HepG2 (cell line): ENCODE measurements around the gene PLD2. TPM values are rescaled to one million over a fixed set of nuclear protein-coding genes. Genes with fewer than 3 reads are reported as not detected.

Source experiments
- EED ChIP-seq: sonication (generic); formaldehyde crosslinking; IDR thresholded peaks from 2 replicates; pipeline ENCODE4 v1.5.0; 2020; ENCODE audit warnings: mild to moderate bottlenecking, missing genetic modification reagents
- FOXP1 ChIP-seq, 2 experiments: fragments of 450-650 bp in 1 of 2; IDR thresholded peaks; 2 replicates each; pipeline ENCODE4 v1.6.1; 2017 to 2018; ENCODE audit warnings: antibody characterized with exemption in 1 of 2
- GZF1 ChIP-seq: sonication (generic); formaldehyde crosslinking; IDR thresholded peaks from 2 replicates; pipeline ENCODE4 v1.5.1; 2020; ENCODE audit warnings: mild to moderate bottlenecking, missing genetic modification reagents
- HNRNPUL1 ChIP-seq: fragments of 200-400 bp; formaldehyde crosslinking; IDR thresholded peaks from 2 replicates; pipeline ENCODE4 v1.6.1; 2017; ENCODE audit warnings: low read depth, mild to moderate bottlenecking, low read length, moderate library complexity
- IRX3 ChIP-seq: sonication (generic); formaldehyde crosslinking; IDR thresholded peaks from 2 replicates; pipeline ENCODE4 v1.8.1; 2023; ENCODE audit warnings: mild to moderate bottlenecking, low read depth, missing genetic modification reagents, borderline replicate concordance
- MYC ChIP-seq: sonication (generic); formaldehyde crosslinking; IDR thresholded peaks from 2 replicates; pipeline ENCODE4 v1.9.0; 2021; ENCODE audit warnings: missing genetic modification reagents, borderline replicate concordance
- PRPF4 ChIP-seq: fragments of 200-400 bp; formaldehyde crosslinking; IDR thresholded peaks from 2 replicates; pipeline ENCODE4 v1.6.1; 2016; ENCODE audit warnings: low read length, low read depth; ENCODE audit not compliant: poor library complexity, severe bottlenecking
- TAF15 ChIP-seq: fragments of 200-400 bp; formaldehyde crosslinking; IDR thresholded peaks from one replicate; pipeline ENCODE4 v1.6.1; 2018; ENCODE audit warnings: mild to moderate bottlenecking, low read depth, low read length; ENCODE audit not compliant: poor library complexity, severe bottlenecking
- ZNF12 ChIP-seq: sonication (generic); formaldehyde crosslinking; IDR thresholded peaks from 2 replicates; pipeline ENCODE4 v1.5.0; 2020; ENCODE audit warnings: missing genetic modification reagents
- ZNF550 ChIP-seq: sonication (generic); formaldehyde crosslinking; IDR thresholded peaks from 2 replicates; pipeline ENCODE4 v1.4.0; 2020; ENCODE audit warnings: mild to moderate bottlenecking, missing genetic modification reagents, borderline replicate concordance
- ZNF709 ChIP-seq: sonication (generic); formaldehyde crosslinking; IDR thresholded peaks from 2 replicates; pipeline ENCODE4 v1.5.0; 2020; ENCODE audit warnings: mild to moderate bottlenecking, missing genetic modification reagents
- ZSCAN25 ChIP-seq: sonication (generic); formaldehyde crosslinking; IDR thresholded peaks from 2 replicates; pipeline ENCODE4 v1.8.0; 2022; ENCODE audit warnings: mild to moderate bottlenecking, missing genetic modification reagents
- polyA plus RNA-seq, 8 experiments: library from polyadenylated mRNA; depleted of rRNA in 3 of 8; stranded (reverse) in 7 of 8; unstranded in 1 of 8; fragments of >200 nt; fragmentation: Illumina TruSeq in 4 of 8; extraction: Trizol in 4 of 8; gene quantifications; 2 replicates each; pipeline versions ENCODE4 v1.2.1 to v1.2.3, GENCODE V29; 2011 to 2016; ENCODE audit warnings: low read depth in 4 of 8, missing spikeins in 1 of 8, mixed read lengths in 1 of 8; ENCODE audit not compliant: insufficient read depth in 1 of 8
- total RNA-seq, 5 experiments: library from RNA; depleted of rRNA; stranded (reverse); fragments of >200 nt; fragmentation: Illumina TruSeq; extraction: Trizol; gene quantifications; 2 replicates each; pipeline ENCODE4 v1.2.3, GENCODE V29; 2016; ENCODE audit warnings: low read depth in 1 of 5
- TF ChIP-seq, protein P1 (sequence below): sonication (generic); formaldehyde crosslinking; IDR thresholded peaks from 2 replicates; pipeline ENCODE4 v1.5.0; 2020; ENCODE audit warnings: mild to moderate bottlenecking, missing genetic modification reagents, borderline replicate concordance
- TF ChIP-seq, protein P2 (sequence below): sonication (generic); formaldehyde crosslinking; IDR thresholded peaks from 2 replicates; pipeline ENCODE4 v1.8.1; 2023; ENCODE audit warnings: mild to moderate bottlenecking, missing genetic modification reagents
- TF ChIP-seq, protein P3 (sequence below), 2 experiments: sonication (generic) in 1 of 2; formaldehyde crosslinking in 1 of 2; IDR thresholded peaks; 2 replicates each; pipeline versions ENCODE4 v1.4.0 to v1.6.1; 2018 to 2020; ENCODE audit warnings: missing genetic modification reagents in 2 of 2, borderline replicate concordance in 1 of 2, low read depth in 1 of 2, mild to moderate bottlenecking in 1 of 2, missing biosample characterization in 1 of 2
- TF ChIP-seq, protein P4 (sequence below): sonication (generic); formaldehyde crosslinking; IDR thresholded peaks from 2 replicates; pipeline ENCODE4 v1.5.0; 2020; ENCODE audit warnings: missing genetic modification reagents
- TF ChIP-seq, protein P5 (sequence below): sonication (generic); formaldehyde crosslinking; IDR thresholded peaks from 2 replicates; pipeline ENCODE4 v1.4.0; 2020; ENCODE audit warnings: missing genetic modification reagents, borderline replicate concordance

PLD2 gene
- total and polyA plus RNA-seq, 2 of the 13 experiments (the other 11 are each of a cell fraction or from before 2014, with no cell fraction given), result 13.4 to 29.7 TPM

DNA sequence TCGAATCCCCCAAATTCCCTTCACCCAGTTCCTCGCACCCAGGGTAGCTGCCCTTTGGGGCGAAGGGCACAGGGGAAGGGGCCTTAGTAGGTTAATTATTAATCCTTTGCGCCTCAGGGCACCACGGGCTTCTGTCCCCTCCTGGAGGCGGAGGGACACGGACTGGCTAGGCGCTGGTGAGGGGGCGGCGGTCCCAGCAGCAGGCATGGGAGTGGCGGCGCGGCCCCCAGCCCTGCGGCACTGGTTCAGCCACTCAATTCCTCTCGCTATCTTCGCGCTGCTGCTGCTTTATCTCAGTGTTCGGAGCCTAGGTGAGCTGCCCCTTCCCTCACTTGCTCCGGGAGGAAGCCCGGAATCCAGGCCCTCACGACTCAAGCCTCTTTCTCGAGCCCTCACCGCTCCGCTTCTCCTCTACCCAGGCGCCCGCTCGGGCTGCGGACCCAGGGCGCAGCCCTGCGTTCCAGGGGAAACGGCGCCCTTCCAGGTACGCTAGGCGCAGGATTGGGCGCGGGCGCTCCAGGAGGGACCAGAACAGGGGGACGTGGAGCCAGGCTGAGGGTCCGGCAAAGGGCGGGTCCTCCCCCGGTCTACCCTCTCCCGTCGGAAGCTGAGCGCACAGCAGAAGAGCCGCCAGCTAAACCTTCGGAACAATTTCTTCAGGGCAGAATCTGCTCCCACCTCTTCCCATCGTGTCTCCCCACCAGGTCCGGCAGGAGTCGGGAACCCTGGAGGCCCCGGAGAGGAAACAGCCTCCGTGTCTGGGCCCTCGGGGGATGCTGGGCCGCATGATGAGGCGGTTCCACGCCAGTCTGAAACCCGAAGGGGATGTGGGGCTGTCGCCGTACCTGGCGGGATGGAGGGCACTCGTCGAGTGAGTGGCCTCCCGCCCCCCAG lies 17.9 kb upstream of the PLD2 start, which contains the start of gene GLTPD2 (continued):
- TF ChIP-seq, protein P1, sequence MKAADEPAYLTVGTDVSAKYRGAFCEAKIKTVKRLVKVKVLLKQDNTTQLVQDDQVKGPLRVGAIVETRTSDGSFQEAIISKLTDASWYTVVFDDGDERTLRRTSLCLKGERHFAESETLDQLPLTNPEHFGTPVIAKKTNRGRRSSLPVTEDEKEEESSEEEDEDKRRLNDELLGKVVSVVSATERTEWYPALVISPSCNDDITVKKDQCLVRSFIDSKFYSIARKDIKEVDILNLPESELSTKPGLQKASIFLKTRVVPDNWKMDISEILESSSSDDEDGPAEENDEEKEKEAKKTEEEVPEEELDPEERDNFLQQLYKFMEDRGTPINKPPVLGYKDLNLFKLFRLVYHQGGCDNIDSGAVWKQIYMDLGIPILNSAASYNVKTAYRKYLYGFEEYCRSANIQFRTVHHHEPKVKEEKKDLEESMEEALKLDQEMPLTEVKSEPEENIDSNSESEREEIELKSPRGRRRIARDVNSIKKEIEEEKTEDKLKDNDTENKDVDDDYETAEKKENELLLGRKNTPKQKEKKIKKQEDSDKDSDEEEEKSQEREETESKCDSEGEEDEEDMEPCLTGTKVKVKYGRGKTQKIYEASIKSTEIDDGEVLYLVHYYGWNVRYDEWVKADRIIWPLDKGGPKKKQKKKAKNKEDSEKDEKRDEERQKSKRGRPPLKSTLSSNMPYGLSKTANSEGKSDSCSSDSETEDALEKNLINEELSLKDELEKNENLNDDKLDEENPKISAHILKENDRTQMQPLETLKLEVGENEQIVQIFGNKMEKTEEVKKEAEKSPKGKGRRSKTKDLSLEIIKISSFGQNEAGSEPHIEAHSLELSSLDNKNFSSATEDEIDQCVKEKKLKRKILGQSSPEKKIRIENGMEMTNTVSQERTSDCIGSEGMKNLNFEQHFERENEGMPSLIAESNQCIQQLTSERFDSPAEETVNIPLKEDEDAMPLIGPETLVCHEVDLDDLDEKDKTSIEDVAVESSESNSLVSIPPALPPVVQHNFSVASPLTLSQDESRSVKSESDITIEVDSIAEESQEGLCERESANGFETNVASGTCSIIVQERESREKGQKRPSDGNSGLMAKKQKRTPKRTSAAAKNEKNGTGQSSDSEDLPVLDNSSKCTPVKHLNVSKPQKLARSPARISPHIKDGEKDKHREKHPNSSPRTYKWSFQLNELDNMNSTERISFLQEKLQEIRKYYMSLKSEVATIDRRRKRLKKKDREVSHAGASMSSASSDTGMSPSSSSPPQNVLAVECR (CRISPR knock-in tag), result no peak; the same call in 1 of the 2 replicates
- TF ChIP-seq PRPF4 (no peak), ZSCAN25 (peak; percentile 72), HNRNPUL1 (peak; percentile 82), ZNF550 (CRISPR knock-in tag) (no peak), IRX3 (CRISPR knock-in tag) (no peak), ZNF12 (no peak; the same call in 1 of the 2 replicates), GZF1 (CRISPR knock-in tag) (0 out of 2 replicates have a peak, but pooled peaks have one; percentile 51), TAF15 (peak; percentile 66), MYC (no peak; the same call in 1 of the 2 replicates), ZNF709 (CRISPR knock-in tag) (no peak; the same call in 1 of the 2 replicates), FOXP1 (IDR thresholded peaks at IDR 0.05) (no peak), FOXP1 (CRISPR knock-in tag; IDR thresholded peaks at IDR 0.05) (no peak; the same call in 1 of the 2 replicates), EED (CRISPR knock-in tag) (no peak)
- TF ChIP-seq, protein P2, sequence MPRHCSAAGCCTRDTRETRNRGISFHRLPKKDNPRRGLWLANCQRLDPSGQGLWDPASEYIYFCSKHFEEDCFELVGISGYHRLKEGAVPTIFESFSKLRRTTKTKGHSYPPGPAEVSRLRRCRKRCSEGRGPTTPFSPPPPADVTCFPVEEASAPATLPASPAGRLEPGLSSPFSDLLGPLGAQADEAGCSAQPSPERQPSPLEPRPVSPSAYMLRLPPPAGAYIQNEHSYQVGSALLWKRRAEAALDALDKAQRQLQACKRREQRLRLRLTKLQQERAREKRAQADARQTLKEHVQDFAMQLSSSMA (CRISPR knock-in tag), result no peak
- TF ChIP-seq, protein P3, sequence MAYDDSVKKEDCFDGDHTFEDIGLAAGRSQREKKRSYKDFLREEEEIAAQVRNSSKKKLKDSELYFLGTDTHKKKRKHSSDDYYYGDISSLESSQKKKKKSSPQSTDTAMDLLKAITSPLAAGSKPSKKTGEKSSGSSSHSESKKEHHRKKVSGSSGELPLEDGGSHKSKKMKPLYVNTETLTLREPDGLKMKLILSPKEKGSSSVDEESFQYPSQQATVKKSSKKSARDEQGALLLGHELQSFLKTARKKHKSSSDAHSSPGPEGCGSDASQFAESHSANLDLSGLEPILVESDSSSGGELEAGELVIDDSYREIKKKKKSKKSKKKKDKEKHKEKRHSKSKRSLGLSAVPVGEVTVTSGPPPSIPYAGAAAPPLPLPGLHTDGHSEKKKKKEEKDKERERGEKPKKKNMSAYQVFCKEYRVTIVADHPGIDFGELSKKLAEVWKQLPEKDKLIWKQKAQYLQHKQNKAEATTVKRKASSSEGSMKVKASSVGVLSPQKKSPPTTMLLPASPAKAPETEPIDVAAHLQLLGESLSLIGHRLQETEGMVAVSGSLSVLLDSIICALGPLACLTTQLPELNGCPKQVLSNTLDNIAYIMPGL (CRISPR knock-in tag; IDR thresholded peaks at IDR 0.05; ENCODE audit: borderline replicate concordance in 1 of 2, low read depth in 1 of 2), result peak; percentile 57 to 94; a peak in 3 of 4 replicates
- TF ChIP-seq, protein P4, sequence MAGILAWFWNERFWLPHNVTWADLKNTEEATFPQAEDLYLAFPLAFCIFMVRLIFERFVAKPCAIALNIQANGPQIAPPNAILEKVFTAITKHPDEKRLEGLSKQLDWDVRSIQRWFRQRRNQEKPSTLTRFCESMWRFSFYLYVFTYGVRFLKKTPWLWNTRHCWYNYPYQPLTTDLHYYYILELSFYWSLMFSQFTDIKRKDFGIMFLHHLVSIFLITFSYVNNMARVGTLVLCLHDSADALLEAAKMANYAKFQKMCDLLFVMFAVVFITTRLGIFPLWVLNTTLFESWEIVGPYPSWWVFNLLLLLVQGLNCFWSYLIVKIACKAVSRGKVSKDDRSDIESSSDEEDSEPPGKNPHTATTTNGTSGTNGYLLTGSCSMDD (CRISPR knock-in tag), result no peak
- TF ChIP-seq, protein P5, sequence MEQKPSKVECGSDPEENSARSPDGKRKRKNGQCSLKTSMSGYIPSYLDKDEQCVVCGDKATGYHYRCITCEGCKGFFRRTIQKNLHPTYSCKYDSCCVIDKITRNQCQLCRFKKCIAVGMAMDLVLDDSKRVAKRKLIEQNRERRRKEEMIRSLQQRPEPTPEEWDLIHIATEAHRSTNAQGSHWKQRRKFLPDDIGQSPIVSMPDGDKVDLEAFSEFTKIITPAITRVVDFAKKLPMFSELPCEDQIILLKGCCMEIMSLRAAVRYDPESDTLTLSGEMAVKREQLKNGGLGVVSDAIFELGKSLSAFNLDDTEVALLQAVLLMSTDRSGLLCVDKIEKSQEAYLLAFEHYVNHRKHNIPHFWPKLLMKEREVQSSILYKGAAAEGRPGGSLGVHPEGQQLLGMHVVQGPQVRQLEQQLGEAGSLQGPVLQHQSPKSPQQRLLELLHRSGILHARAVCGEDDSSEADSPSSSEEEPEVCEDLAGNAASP (CRISPR knock-in tag), result no peak
